ENCODE results near the gene PPP1R13B. TPM values are rescaled to one million over a fixed set of nuclear protein-coding genes. Genes with fewer than 3 reads are reported as not detected.

Gene PPP1R13B
- total and polyA plus RNA-seq, 2 experiments from 2014 or later: 2.0 to 8.5 TPM

DNA sequence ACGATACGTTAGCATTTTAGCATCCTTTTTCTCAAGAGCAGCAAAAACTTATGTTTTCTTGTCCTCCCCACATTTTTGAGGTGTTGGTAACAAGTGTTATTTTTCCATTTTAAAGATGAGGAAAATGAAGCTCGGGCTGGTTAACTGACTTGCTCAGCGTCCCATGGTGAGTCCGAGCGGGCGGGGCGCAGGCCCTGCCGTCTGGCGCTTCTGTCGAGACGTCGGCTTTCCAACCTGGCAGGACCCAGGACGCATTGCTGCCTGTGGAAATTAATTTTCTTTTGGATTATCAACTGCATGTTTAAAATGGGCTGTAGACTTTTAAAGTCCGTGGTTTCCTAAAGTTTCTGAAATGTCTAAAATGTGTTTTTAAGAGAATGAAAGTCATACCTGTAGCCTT is 162.5 kb downstream of the PPP1R13B start:
- H3K4me1 ChIP-seq (ENCODE audit: insufficient read depth): no peaks in the 10 kb centered on the region
- H3K27ac Mint-ChIP-seq: no peak overlapping the region
- H3K4me3 Mint-ChIP-seq: no peak overlapping the region
- no peak overlapping the region for H3K4me2 ChIP-seq
- H3K27me3 Mint-ChIP-seq (ENCODE audit: insufficient read depth, low read depth, poor library complexity): peaks cover 10% of the 10 kb centered on the region
- peaks cover 36% of the 10 kb centered on the region for H4K20me1 ChIP-seq (replicated peaks; ENCODE audit: insufficient read depth)
- peaks cover 9% of the 10 kb centered on the region; the same call in 1 of the 2 replicates for H3F3A ChIP-seq (replicated peaks; ENCODE audit: low read depth)
- no peak for DNase-seq (ENCODE audit: low spot score)
- no peak overlapping the region for H3K4me3 ChIP-seq
- TF ChIP-seq, protein P1, sequence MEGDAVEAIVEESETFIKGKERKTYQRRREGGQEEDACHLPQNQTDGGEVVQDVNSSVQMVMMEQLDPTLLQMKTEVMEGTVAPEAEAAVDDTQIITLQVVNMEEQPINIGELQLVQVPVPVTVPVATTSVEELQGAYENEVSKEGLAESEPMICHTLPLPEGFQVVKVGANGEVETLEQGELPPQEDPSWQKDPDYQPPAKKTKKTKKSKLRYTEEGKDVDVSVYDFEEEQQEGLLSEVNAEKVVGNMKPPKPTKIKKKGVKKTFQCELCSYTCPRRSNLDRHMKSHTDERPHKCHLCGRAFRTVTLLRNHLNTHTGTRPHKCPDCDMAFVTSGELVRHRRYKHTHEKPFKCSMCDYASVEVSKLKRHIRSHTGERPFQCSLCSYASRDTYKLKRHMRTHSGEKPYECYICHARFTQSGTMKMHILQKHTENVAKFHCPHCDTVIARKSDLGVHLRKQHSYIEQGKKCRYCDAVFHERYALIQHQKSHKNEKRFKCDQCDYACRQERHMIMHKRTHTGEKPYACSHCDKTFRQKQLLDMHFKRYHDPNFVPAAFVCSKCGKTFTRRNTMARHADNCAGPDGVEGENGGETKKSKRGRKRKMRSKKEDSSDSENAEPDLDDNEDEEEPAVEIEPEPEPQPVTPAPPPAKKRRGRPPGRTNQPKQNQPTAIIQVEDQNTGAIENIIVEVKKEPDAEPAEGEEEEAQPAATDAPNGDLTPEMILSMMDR (conservative IDR thresholded peaks at IDR 0.05; ENCODE audit: low read depth in 2 of 2): no peak
- no peak for TF ChIP-seq CREB1 (CRISPR knock-in tag; IDR thresholded peaks at IDR 0.05; ENCODE audit: low read depth)
- no peak for TF ChIP-seq NANOG (IDR thresholded peaks at IDR 0.05; ENCODE audit: borderline replicate concordance)
- TF ChIP-seq POLR2AphosphoS5 (IDR thresholded peaks at IDR 0.05; ENCODE audit: low read depth): no peak
- TF ChIP-seq, protein P2, sequence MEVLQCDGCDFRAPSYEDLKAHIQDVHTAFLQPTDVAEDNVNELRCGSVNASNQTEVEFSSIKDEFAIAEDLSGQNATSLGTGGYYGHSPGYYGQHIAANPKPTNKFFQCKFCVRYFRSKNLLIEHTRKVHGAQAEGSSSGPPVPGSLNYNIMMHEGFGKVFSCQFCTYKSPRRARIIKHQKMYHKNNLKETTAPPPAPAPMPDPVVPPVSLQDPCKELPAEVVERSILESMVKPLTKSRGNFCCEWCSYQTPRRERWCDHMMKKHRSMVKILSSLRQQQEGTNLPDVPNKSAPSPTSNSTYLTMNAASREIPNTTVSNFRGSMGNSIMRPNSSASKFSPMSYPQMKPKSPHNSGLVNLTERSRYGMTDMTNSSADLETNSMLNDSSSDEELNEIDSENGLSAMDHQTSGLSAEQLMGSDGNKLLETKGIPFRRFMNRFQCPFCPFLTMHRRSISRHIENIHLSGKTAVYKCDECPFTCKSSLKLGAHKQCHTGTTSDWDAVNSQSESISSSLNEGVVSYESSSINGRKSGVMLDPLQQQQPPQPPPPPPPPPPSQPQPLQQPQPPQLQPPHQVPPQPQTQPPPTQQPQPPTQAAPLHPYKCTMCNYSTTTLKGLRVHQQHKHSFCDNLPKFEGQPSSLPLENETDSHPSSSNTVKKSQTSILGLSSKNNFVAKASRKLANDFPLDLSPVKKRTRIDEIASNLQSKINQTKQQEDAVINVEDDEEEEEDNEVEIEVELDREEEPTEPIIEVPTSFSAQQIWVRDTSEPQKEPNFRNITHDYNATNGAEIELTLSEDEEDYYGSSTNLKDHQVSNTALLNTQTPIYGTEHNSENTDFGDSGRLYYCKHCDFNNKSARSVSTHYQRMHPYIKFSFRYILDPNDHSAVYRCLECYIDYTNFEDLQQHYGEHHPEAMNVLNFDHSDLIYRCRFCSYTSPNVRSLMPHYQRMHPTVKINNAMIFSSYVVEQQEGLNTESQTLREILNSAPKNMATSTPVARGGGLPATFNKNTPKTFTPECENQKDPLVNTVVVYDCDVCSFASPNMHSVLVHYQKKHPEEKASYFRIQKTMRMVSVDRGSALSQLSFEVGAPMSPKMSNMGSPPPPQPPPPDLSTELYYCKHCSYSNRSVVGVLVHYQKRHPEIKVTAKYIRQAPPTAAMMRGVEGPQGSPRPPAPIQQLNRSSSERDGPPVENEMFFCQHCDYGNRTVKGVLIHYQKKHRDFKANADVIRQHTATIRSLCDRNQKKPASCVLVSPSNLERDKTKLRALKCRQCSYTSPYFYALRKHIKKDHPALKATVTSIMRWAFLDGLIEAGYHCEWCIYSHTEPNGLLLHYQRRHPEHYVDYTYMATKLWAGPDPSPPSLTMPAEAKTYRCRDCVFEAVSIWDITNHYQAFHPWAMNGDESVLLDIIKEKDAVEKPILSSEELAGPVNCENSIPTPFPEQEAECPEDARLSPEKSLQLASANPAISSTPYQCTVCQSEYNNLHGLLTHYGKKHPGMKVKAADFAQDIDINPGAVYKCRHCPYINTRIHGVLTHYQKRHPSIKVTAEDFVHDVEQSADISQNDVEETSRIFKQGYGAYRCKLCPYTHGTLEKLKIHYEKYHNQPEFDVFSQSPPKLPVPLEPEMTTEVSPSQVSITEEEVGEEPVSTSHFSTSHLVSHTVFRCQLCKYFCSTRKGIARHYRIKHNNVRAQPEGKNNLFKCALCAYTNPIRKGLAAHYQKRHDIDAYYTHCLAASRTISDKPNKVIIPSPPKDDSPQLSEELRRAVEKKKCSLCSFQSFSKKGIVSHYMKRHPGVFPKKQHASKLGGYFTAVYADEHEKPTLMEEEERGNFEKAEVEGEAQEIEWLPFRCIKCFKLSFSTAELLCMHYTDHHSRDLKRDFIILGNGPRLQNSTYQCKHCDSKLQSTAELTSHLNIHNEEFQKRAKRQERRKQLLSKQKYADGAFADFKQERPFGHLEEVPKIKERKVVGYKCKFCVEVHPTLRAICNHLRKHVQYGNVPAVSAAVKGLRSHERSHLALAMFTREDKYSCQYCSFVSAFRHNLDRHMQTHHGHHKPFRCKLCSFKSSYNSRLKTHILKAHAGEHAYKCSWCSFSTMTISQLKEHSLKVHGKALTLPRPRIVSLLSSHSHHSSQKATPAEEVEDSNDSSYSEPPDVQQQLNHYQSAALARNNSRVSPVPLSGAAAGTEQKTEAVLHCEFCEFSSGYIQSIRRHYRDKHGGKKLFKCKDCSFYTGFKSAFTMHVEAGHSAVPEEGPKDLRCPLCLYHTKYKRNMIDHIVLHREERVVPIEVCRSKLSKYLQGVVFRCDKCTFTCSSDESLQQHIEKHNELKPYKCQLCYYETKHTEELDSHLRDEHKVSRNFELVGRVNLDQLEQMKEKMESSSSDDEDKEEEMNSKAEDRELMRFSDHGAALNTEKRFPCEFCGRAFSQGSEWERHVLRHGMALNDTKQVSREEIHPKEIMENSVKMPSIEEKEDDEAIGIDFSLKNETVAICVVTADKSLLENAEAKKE (CRISPR knock-in tag; IDR thresholded peaks at IDR 0.05): no peak
- TF ChIP-seq JUNB (IDR thresholded peaks at IDR 0.05; ENCODE audit: unreplicated experiment): no peak
- TF ChIP-seq ZNF114 (CRISPR knock-in tag; IDR thresholded peaks at IDR 0.05): no peak
- TF ChIP-seq, protein P3, sequence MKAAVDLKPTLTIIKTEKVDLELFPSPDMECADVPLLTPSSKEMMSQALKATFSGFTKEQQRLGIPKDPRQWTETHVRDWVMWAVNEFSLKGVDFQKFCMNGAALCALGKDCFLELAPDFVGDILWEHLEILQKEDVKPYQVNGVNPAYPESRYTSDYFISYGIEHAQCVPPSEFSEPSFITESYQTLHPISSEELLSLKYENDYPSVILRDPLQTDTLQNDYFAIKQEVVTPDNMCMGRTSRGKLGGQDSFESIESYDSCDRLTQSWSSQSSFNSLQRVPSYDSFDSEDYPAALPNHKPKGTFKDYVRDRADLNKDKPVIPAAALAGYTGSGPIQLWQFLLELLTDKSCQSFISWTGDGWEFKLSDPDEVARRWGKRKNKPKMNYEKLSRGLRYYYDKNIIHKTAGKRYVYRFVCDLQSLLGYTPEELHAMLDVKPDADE (IDR thresholded peaks at IDR 0.05): no peak
- TF ChIP-seq EZH2 (IDR thresholded peaks at IDR 0.05; ENCODE audit: low read depth, unreplicated experiment): no peak
- no peak for TF ChIP-seq STAT1 (IDR thresholded peaks at IDR 0.05; ENCODE audit: unreplicated experiment)
- peaks cover 57% of the 10 kb centered on the region for H3K36me3 Mint-ChIP-seq (ENCODE audit: low read depth)
- H3K27me3 ChIP-seq (ENCODE audit: insufficient read depth): no peaks in the 10 kb centered on the region
- peaks cover 3% of the 10 kb centered on the region; the same call in 2 of the 3 replicates for H3K4me1 Mint-ChIP-seq
- no peak for ATAC-seq
- no peaks in the 10 kb centered on the region for H3K9me3 Mint-ChIP-seq
- H3K36me3 ChIP-seq (ENCODE audit: insufficient read depth): peaks cover 55% of the 10 kb centered on the region
- no peak overlapping the region for H2AFZ ChIP-seq
- no peaks in the 10 kb centered on the region for H3K9me2 ChIP-seq (ENCODE audit: insufficient read depth)
- H3K27ac ChIP-seq (ENCODE audit: low read depth): no peak overlapping the region
- H3K79me2 ChIP-seq (replicated peaks; ENCODE audit: insufficient read depth): peaks cover 40% of the 10 kb centered on the region

Measured in GM23338 (cell line).